Adrenal gland (tissue), 5 donors: ENCODE results near the gene CHD1.

Experiments used
- CTCF ChIP-seq, 6 experiments: fragments of 450-650 bp in 4 of 6; fragments of 200-600 bp in 2 of 6; sonication (generic) in 1 of 6; IDR thresholded peaks; 1 replicate in 5 of 6; 2 replicates in 1 of 6; pipeline versions ENCODE4 v1.5.1 to v1.8.0; 2016 to 2021; ENCODE audit warnings: antibody characterized with exemption in 6 of 6, mild to moderate bottlenecking in 2 of 6, moderate library complexity in 1 of 6
- POLR2A ChIP-seq, 2 donors: fragments of 450-650 bp; IDR thresholded peaks; one replicate each; pipeline ENCODE4 v1.6.1; 2017; ENCODE audit warnings: antibody characterized with exemption in 2 of 2, mild to moderate bottlenecking in 2 of 2, moderate library complexity in 1 of 2
- donor health status: DM: no; HTN: no; CAD: no.

- no peak for TF ChIP-seq CTCF (IDR thresholded peaks at IDR 0.05)
- TF ChIP-seq POLR2A (IDR thresholded peaks at IDR 0.05): no peak
Measured at GRCh38 chr5:98935206-98935605, 6.4 kb upstream of the CHD1 start.
